ENCODE measurements around the gene PREPL.

PREPL gene

DNA sequence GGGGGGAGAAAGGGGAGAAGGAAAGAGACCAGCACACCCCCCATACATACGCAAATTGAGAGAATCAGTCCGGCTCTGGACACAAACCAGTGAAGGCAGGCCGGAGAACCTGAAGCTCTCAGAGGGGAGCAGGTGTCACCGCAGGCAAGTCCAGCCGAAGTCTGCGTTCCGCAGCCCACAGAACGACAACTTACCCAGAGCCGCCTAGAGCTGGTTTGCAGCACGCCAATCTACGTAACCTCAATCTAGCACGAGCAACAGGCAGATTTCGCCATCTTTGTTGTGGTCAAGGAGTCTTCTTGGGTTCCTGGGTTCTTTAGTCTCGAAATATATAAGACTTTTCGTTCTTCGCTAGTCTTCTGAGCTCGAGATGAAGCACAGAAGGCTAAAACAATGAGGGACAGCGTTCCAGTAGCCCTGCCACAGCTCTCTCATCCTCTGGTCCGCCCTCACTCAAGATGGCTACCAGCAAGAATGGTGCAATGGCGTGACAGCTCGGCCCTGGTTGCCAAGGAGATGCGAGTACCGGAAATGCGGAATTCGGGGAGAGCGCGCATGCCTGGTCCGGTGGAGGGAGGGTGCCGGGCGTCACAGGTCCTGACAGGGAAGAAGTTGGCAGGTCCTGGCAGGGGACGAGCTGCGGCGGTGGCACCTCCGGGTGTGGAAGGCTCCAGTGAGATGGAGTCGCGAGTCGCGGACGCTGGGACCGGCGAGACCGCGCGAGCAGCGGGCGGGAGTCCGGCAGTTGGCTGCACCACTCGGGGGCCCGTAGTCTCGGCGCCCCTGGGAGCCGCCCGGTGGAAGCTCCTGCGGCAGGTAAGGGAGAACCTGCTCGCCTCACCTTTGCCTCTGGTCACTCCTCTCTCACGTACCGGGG is at the start of gene PREPL, which contains the start of gene CAMKMT:
Gene PREPL (minus strand): TSS at position 165 of the 877 bp plus-strand sequence. CDS start 15,152 bp downstream, outside the sequence.
Gene CAMKMT (plus strand): TSS at position 618 of the 877 bp plus-strand sequence.
- TF ChIP-seq, protein P1, sequence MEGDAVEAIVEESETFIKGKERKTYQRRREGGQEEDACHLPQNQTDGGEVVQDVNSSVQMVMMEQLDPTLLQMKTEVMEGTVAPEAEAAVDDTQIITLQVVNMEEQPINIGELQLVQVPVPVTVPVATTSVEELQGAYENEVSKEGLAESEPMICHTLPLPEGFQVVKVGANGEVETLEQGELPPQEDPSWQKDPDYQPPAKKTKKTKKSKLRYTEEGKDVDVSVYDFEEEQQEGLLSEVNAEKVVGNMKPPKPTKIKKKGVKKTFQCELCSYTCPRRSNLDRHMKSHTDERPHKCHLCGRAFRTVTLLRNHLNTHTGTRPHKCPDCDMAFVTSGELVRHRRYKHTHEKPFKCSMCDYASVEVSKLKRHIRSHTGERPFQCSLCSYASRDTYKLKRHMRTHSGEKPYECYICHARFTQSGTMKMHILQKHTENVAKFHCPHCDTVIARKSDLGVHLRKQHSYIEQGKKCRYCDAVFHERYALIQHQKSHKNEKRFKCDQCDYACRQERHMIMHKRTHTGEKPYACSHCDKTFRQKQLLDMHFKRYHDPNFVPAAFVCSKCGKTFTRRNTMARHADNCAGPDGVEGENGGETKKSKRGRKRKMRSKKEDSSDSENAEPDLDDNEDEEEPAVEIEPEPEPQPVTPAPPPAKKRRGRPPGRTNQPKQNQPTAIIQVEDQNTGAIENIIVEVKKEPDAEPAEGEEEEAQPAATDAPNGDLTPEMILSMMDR (IDR thresholded peaks at IDR 0.05): peak; percentile 4
- Histone ChIP-seq H3K4me1 (ENCODE audit: control insufficient read depth in 1 of 2, insufficient read depth in 1 of 2, low read depth in 1 of 2, low read length in 1 of 2) (peaks cover 20 to 21% of the 10 kb centered on the region in 2 experiments), H3K4me3 (ENCODE audit: low read depth in 1 of 2, low read length in 1 of 2) (peak within 1 kb of the TSS; percentile 77 to 92), H3K9me3 (no peaks in the 10 kb centered on the region), H3K27me3 (no peaks in the 10 kb centered on the region), H3K36me3 (peaks cover 4% of the 10 kb centered on the region), H3K27ac (peak within 1 kb of the TSS; percentile 97)

DNA sequence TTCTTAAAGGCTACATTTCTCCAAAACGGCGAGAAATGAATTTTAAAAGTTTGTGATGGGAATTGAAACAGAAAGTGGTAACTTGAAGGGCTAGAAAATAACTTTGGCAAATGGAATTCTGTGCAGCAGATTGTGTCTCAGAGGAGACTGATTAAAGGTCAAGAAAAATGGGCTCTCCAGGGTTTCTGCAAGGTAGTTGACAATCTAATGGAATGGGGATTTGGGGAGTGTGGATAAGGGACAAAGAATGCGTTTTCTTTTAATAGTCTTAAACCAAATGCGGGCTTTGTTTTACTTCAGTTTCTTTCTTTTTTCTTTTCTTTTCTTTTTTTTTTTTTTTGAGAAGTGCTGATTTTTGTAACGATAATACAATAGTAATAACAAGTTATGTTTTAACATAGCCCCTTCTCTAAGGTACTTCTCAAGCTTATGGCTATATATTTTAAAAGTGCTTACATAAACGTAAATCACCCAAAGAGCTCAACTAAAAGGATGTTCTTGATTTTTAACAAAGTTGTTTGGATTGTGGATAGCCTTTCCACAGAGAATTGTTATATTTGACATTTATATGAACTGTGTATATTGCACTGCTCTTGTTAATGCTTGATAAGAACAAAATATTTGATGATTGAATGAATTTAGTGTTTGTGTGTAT is 37.1 kb upstream of the PREPL start:
- H3K4me1 ChIP-seq (ENCODE audit: control insufficient read depth in 1 of 2, insufficient read depth in 1 of 2, low read depth in 1 of 2, low read length in 1 of 2): no peaks in the 10 kb centered on the region
- H3K27me3 ChIP-seq: no peaks in the 10 kb centered on the region
- no peak overlapping the region for H3K4me3 ChIP-seq (ENCODE audit: low read depth in 1 of 2, low read length in 1 of 2)
- H3K36me3 ChIP-seq: no peaks in the 10 kb centered on the region
- no peaks in the 10 kb centered on the region for H3K9me3 ChIP-seq
- no peak overlapping the region for H3K27ac ChIP-seq
- TF ChIP-seq, protein P1 (IDR thresholded peaks at IDR 0.05): no peak

DNA sequence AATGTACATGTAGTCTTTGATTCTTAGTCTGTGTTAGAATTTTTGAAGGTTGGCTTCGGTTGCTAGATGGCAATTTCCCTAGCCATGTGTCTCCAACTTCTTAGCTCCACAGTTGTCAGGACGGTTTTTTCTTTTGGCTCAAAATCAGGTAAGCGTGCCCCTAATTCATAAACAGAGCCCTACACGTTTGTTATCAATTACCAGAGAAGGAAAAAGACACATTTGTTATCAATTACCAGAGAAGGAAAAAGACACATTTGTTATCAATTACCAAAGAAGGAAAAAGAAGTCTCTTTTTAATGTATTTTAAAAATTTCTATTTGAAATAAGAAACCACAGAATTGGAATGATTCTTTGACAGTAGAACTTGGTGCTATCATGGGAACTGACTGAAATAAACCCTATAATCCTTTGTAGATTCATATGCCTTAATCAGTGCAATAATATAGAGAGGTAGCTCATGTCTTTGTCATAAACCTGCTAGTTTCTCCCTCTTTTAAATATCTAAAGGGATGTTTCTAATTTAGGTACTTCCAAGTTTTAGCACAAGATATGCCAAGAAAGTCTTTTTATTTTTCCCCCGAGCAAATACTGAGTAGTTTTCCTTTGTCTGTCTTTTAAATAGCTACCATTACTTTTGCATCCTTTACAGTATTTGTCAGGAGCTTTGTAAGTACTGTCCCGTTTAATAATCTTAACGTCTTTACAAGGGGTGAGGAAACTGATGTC is 36.3 kb upstream of the PREPL start:
- Histone ChIP-seq H3K27ac (no peak overlapping the region), H3K4me1 (ENCODE audit: control insufficient read depth in 1 of 2, insufficient read depth in 1 of 2, low read depth in 1 of 2, low read length in 1 of 2) (no peaks in the 10 kb centered on the region), H3K4me3 (ENCODE audit: low read depth in 1 of 2, low read length in 1 of 2) (no peak overlapping the region), H3K36me3 (no peaks in the 10 kb centered on the region), H3K9me3 (no peaks in the 10 kb centered on the region), H3K27me3 (no peaks in the 10 kb centered on the region)
- TF ChIP-seq, protein P1 (IDR thresholded peaks at IDR 0.05): no peak

DNA sequence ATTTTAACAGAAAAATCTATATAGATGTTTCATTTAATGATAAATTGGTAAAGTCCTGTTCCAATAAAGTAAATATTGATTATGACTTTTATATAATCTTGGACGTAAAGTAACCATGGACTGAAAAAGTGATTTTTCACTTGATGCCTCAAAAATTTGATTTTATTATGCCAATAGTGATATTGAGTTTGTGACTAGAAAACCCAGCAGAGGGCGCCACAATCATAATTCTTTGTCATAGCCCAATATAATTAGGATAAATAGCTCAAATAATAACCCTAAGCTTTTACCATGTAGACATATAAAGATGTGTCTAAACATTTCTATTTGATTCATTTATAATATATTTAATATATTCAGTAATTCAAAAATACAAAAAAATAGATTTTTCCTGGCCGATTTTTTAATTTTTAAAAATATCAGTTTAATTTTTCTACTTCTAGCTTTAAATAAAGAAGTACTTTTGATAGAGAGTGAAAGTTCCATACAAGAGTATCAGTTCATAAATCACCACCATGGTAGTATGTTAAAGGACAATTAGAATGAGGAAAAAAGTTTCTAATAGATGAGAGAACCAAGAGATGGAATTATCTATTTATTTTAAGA is 31.1 kb upstream of the PREPL start:
- Histone ChIP-seq H3K9me3 (no peaks in the 10 kb centered on the region), H3K4me1 (ENCODE audit: control insufficient read depth in 1 of 2, insufficient read depth in 1 of 2, low read depth in 1 of 2, low read length in 1 of 2) (no peaks in the 10 kb centered on the region), H3K36me3 (no peaks in the 10 kb centered on the region), H3K27me3 (no peaks in the 10 kb centered on the region), H3K4me3 (ENCODE audit: low read depth in 1 of 2, low read length in 1 of 2) (no peak overlapping the region), H3K27ac (no peak overlapping the region)
- TF ChIP-seq, protein P1 (IDR thresholded peaks at IDR 0.05): no peak

DNA sequence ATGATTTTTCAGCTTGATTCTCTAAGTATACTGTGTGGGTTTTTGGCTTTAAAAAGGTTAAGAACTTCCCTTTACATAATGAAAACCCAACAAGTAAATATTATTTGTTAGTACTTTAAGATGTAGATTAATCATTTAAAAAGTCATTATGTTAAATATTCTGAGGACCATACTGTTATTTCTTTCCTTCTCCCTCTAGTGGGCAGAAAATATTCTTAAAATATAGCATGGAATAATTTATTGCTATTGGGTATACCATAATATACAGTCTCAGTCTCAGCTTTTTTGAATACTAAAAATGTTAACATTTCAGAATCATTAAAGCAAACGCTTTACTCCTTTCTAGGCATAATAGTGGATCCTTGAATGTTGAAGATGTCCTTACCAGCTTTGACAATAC is 28.6 kb upstream of the PREPL start:
- Histone ChIP-seq H3K4me3 (ENCODE audit: low read depth in 1 of 2, low read length in 1 of 2) (no peak overlapping the region), H3K27ac (no peak overlapping the region), H3K9me3 (no peaks in the 10 kb centered on the region), H3K4me1 (ENCODE audit: control insufficient read depth in 1 of 2, insufficient read depth in 1 of 2, low read depth in 1 of 2, low read length in 1 of 2) (no peaks in the 10 kb centered on the region), H3K27me3 (no peaks in the 10 kb centered on the region), H3K36me3 (no peaks in the 10 kb centered on the region)
- TF ChIP-seq, protein P1 (IDR thresholded peaks at IDR 0.05): no peak
